Tracheal epithelial cell (primary cell): ENCODE measurements around the gene POLD2. TPM values are rescaled to one million over a fixed set of nuclear protein-coding genes. Genes with fewer than 3 reads are reported as not detected.

Experiments used
- total RNA-seq: library from RNA; depleted of rRNA; stranded (reverse); fragments of >200 nt; gene quantifications from 2 replicates; pipeline ENCODE4 v1.2.1, GENCODE V29; 2014

Gene POLD2
- 103 and 107 TPM in 2 replicates for total RNA-seq

DNA sequence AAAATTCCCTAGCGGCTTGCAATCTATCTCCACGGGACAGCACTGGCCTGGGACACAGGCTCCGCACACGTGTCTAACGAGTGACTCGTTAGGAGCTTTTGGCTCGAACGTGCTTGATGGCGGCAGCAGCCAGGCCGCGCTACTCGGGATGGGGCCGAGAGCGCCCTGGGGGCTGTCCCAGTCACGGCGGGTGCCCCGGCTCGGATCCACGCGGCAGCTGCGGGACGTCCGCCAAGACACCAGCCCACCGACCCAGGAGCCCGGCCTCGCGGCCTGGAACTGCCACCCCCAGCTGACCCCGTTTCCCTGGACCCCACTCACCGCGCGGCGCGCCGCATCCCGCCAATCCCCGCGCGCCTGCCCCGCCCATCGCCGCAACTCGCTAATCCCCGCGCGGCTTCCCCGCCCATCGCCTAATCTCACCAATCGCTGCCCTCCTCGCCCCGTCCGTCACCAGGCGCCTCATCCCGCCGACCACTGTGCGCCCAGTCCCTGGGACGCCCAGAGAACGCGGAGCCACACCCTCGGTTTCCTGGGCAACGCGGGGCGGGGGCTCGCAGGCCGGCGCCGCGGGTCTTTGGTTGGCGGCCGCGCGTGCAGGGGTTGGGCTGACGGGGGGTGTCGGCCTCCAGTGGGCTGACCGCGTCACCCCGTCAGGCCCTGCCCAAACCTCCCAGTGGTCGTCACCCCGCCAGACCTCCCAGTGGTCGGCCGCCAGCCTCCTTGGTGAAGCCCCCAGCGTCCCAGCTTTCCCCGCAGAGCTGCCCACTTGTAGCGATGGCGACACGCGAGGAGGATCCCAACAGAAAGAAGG lies at the start of gene POLD2:
Gene POLD2 (minus strand): TSS at position 359 of the 814 bp plus-strand sequence. CDS start 1,495 bp downstream, outside the sequence.

DNA sequence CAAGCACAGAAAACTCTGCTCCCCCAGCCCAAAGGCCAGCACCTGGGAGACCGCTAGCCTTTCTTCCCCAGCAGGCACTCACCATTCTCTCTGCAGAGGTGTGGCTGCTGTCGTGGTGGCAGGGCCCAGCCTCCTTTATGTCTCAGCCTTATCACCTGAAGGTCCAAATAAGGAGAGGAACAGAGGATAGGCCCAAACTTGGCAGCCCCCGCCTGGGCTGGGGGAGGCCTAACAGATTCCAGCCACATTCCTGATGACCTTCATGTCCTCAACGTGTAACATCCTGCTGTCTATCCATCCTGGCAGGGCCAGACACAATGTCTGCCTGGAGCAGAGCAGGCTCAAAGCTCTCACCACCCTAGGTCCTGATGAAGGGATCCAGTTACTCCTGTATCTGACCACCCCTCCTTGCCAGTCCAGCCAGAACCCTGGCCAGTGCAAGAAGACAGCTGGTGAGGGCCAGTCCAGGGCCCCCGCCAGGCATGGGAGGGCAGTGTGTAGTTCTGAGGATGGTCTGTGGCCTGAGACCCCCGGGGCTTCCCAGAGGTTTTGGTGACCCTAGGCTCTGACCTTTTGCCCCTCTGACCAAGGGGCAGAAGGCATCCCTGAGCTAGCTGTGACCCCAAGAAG lies 18.0 kb upstream of the POLD2 start, which contains the start of gene MYL7:
Gene MYL7 (minus strand): TSS at position 112 of the 630 bp plus-strand sequence. CDS start 27 bp downstream, at position 85.

GRCh38 chr7:44103923-44104859 lies 19.2 kb downstream of the POLD2 start, which contains the start of gene AEBP1:
AEBP1 (plus strand) TSS chr7:44104345; CDS start chr7:44104666, 321 bp downstream.

DNA sequence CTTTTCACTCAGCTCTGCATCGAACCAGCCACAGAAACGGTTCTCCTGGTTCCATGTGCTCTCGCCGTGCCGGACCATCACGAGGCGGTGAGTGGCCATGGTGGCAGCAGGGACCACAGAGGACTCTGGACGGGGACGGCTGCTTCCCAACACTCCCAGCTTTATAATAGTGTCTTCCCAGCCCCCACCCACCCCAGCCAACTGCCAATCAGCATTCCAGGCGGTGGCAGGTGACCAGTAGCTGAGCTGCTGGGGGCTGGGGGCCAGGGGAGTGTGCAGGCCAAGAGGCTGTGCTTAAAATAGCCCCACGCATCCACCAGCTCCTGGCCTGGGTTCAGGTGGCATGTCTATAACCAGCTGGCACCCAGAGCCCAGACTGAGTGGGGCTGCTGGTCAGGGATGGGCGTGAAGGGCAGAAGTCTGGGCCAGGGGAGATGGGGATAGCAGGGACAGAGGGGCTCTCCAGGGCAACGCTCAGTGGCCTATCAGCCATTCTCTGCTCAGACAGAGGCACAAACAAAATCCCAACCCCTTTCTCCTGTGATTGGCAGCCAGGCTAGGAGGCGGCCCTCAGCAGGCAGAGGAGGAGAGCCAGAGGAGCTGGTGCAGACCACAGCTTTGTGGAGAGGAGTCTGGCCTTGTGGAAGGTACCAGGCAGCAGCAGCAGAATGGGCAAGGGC lies 57.8 kb downstream of the POLD2 start, which contains the start of gene PGAM2:
Gene PGAM2 (minus strand): TSS at position 137 of the 680 bp plus-strand sequence. CDS start 38 bp downstream, at position 99.

Other genes with a start within 250 kb of the POLD2 start
- gene URGCP, start 217.0 kb downstream of the POLD2 start, total RNA-seq, result 28.0 and 35.2 TPM in 2 replicates
- gene UBE2D4, start 197.1 kb downstream of the POLD2 start, total RNA-seq, result 4.9 and 6.7 TPM in 2 replicates
- gene SPDYE1, start 125.7 kb downstream of the POLD2 start, total RNA-seq, result not detected in 2 replicates
- gene DBNL, start 78.8 kb downstream of the POLD2 start, total RNA-seq, result 59.0 and 163 TPM in 2 replicates
- 1.3 TPM in 1 of 2 replicates, not detected in the other for gene PGAM2, start 58.0 kb downstream of the POLD2 start, total RNA-seq
- gene POLM, start 41.0 kb downstream of the POLD2 start, total RNA-seq, result 9.4 and 11.6 TPM in 2 replicates
- 3.6 TPM in 1 of 2 replicates, not detected in the other for gene AEBP1, start 19.2 kb downstream of the POLD2 start, total RNA-seq
- not detected in 2 replicates for gene MYL7, start 17.8 kb upstream of the POLD2 start, total RNA-seq
- gene GCK, start 65.9 kb upstream of the POLD2 start, total RNA-seq, result 0.21 and 0.96 TPM in 2 replicates
- 44.3 and 85.5 TPM in 2 replicates for gene YKT6, start 77.4 kb upstream of the POLD2 start, total RNA-seq
- 0.72 TPM in 1 of 2 replicates, not detected in the other for gene CAMK2B, start 202.0 kb upstream of the POLD2 start, total RNA-seq